Smooth muscle cell (in vitro differentiated cells): Measurements from ENCODE around the gene GREB1L. TPM values are rescaled to one million over a fixed set of nuclear protein-coding genes. Genes with fewer than 3 reads are reported as not detected.
"Not testable (repeated sequence)": the region's sequence is repeated elsewhere in the genome, so short reads cannot be mapped to it uniquely, and the experiment has no call there.

Source experiments
- DNase-seq: peaks from one replicate; lab custom pipeline; 2025; ENCODE audit not compliant: unreplicated experiment; lab: John Stamatoyannopoulos, UW
- H2AFZ ChIP-seq: fragments of 200-600 bp; sonication (generic); 2 replicates; pipeline ENCODE4 v1.6.0; 2016; ENCODE audit warnings: antibody characterized with exemption, low read depth, mild to moderate bottlenecking
- H3F3A ChIP-seq: fragments of 200-600 bp; sonication (generic); 2 replicates; pipeline ENCODE4 v1.6.0; 2017; ENCODE audit warnings: antibody characterized with exemption, low read depth
- H3K27ac ChIP-seq: fragments of 200-600 bp; sonication (generic); 2 replicates; pipeline ENCODE4 v1.5.1; 2016; ENCODE audit warnings: low read depth, mild to moderate bottlenecking
- H3K27me3 ChIP-seq: fragments of 200-600 bp; sonication (generic); 2 replicates; pipeline ENCODE4 v1.6.1; 2016; ENCODE audit warnings: low read depth, mild to moderate bottlenecking
- H3K36me3 ChIP-seq: fragments of 200-600 bp; sonication (generic); 2 replicates; pipeline ENCODE4 v1.5.1; 2016; ENCODE audit warnings: low read depth
- H3K4me1 ChIP-seq: fragments of 200-600 bp; sonication (generic); 2 replicates; pipeline ENCODE4 v1.5.1; 2016; ENCODE audit warnings: low read depth
- H3K4me2 ChIP-seq: fragments of 200-600 bp; sonication (generic); 2 replicates; pipeline ENCODE4 v1.6.0; 2016; ENCODE audit warnings: mild to moderate bottlenecking
- H3K4me3 ChIP-seq: fragments of 200-600 bp; sonication (generic); 2 replicates; pipeline ENCODE4 v1.5.1; 2016; ENCODE audit warnings: mild to moderate bottlenecking
- H3K79me2 ChIP-seq: fragments of 200-600 bp; sonication (generic); 2 replicates; pipeline ENCODE4 v1.6.0; 2016; ENCODE audit warnings: low read depth, mild to moderate bottlenecking
- H3K9ac ChIP-seq: fragments of 200-600 bp; sonication (generic); 2 replicates; pipeline ENCODE4 v1.6.0; 2016; ENCODE audit warnings: low read depth
- H3K9me3 ChIP-seq: fragments of 200-600 bp; sonication (generic); replicated peaks from 2 replicates; pipeline ENCODE4 v1.5.1; 2016; ENCODE audit warnings: low read depth
- H4K20me1 ChIP-seq: fragments of 200-600 bp; sonication (generic); 2 replicates; pipeline ENCODE4 v1.6.0; 2016; ENCODE audit warnings: low read depth
- whole genome bisulfite sequencing: methylation state at CpG from one replicate; pipeline ENCODE4 v1.1.7; 2016; ENCODE audit warnings: low lambda C conversion rate; 5-methylcytosine and 5-hydroxymethylcytosine counted together
- polyA plus RNA-seq: library from polyadenylated mRNA; unstranded; fragments of >200 nt; fragmentation: Nextera tagmentation; extraction: Ambion mirVana; gene quantifications from 2 replicates; pipeline ENCODE4 v1.2.1, GENCODE V29; 2016
- total RNA-seq: library from RNA; depleted of rRNA; stranded (reverse); fragments of >200 nt; gene quantifications from 2 replicates; pipeline ENCODE4 v1.2.3, GENCODE V29; 2014
- TF ChIP-seq, protein P1 (sequence below): fragments of 200-600 bp; sonication (generic); IDR thresholded peaks from 2 replicates; pipeline ENCODE4 v1.5.1; 2017; ENCODE audit warnings: borderline replicate concordance, mild to moderate bottlenecking, antibody characterized with exemption; ENCODE audit not compliant: insufficient read depth, poor library complexity, severe bottlenecking

The GREB1L gene
- total and polyA plus RNA-seq, 2 experiments from 2014 or later, result 4.0 to 15.3 TPM

DNA sequence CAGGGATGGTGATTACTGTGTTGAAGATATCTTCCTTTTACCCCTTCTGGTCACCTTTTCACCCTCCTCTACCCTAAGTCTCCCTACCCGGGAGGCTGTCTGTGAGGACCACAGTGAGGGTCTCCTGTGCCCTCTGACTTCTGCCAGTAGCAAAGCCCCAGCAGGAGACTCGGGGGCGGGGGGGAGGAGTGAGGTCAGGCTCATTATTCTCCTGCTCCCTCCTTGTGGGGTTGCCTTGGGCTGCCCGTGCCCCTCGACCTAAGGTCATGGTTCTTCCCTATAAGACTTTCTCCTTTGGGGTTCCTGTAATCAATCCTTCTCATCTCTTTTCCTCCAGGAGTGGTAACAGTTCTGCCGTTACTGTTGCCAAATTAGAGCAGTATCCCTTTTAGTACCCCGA lies 65.5 kb downstream of the GREB1L start:
- H2AFZ ChIP-seq, result no peak overlapping the region
- no peaks in the 10 kb centered on the region for H3K79me2 ChIP-seq
- H3K36me3 ChIP-seq, result no peaks in the 10 kb centered on the region
- no peak overlapping the region for H3K4me2 ChIP-seq
- H3K4me1 ChIP-seq, result peaks cover 28% of the 10 kb centered on the region
- no peaks in the 10 kb centered on the region for H3K9me3 ChIP-seq
- H3K27ac ChIP-seq, result no peak overlapping the region
- TF ChIP-seq, protein P1, sequence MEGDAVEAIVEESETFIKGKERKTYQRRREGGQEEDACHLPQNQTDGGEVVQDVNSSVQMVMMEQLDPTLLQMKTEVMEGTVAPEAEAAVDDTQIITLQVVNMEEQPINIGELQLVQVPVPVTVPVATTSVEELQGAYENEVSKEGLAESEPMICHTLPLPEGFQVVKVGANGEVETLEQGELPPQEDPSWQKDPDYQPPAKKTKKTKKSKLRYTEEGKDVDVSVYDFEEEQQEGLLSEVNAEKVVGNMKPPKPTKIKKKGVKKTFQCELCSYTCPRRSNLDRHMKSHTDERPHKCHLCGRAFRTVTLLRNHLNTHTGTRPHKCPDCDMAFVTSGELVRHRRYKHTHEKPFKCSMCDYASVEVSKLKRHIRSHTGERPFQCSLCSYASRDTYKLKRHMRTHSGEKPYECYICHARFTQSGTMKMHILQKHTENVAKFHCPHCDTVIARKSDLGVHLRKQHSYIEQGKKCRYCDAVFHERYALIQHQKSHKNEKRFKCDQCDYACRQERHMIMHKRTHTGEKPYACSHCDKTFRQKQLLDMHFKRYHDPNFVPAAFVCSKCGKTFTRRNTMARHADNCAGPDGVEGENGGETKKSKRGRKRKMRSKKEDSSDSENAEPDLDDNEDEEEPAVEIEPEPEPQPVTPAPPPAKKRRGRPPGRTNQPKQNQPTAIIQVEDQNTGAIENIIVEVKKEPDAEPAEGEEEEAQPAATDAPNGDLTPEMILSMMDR, result no peak
- no peak overlapping the region for H3K4me3 ChIP-seq
- 91% methylated on average over 7 of the region's 7 CpGs for WGBS
- no peak overlapping the region for H3K9ac ChIP-seq
- no peak for DNase-seq
- no peaks in the 10 kb centered on the region for H3F3A ChIP-seq
- no peaks in the 10 kb centered on the region for H3K27me3 ChIP-seq
- H4K20me1 ChIP-seq, result no peaks in the 10 kb centered on the region

DNA sequence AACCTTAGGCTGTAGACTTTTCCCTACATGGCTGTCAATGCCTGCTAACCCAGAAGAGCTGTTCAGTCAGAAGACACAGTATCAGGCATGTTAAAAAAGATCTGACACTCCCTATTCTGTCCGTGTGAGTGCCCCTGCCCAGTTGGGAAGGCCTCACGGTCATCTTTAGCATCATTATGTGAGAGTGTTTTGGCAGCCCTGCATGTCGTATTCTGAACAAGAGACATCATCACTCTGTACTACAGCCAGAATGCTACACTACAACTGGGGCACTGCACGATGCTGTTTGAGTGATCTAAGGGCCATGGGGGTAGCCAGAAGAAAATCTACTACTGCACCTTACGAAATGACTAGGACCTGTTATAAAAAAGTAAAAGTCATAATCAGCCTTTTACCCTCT lies 67.2 kb downstream of the GREB1L start:
- WGBS, result 90% methylated on average over 5 of the region's 5 CpGs
- Histone ChIP-seq H3K4me3 (no peak overlapping the region), H3K27me3 (no peaks in the 10 kb centered on the region), H3K4me2 (no peak overlapping the region), H3K27ac (no peak overlapping the region), H3K9me3 (no peaks in the 10 kb centered on the region), H3F3A (no peaks in the 10 kb centered on the region), H3K9ac (no peak overlapping the region), H2AFZ (no peak overlapping the region), H3K36me3 (no peaks in the 10 kb centered on the region), H3K4me1 (peaks cover 18% of the 10 kb centered on the region), H3K79me2 (no peaks in the 10 kb centered on the region), H4K20me1 (no peaks in the 10 kb centered on the region)
- TF ChIP-seq, protein P1, result no peak
- DNase-seq, result no peak

DNA sequence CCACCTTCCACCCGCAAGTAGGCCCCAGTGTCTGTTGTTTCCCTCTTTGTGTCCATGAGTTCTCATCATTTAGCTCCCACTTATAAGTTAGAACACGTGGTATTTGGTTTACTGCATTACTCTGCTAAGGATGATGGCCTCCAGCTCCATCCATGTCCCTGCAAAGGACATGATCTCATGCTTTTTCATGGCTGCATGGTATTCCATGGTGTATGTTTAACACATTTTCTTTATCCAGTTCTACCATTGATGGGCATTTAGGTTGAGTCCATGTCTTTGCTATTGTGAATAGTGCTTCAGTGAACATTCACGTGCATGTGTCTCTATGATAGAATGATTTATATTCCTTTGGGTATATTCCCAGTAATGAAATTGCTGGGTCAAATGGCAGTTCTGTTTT lies 69.9 kb downstream of the GREB1L start:
- not testable (repeated sequence) for DNase-seq, H4K20me1 ChIP-seq, H3K4me3 ChIP-seq, H3K27ac ChIP-seq, H3K27me3 ChIP-seq, H3K9me3 ChIP-seq, H3K4me2 ChIP-seq, H3K36me3 ChIP-seq, H3F3A ChIP-seq, H3K9ac ChIP-seq, H3K79me2 ChIP-seq, H2AFZ ChIP-seq
- 90% methylated on average over 3 of the region's 3 CpGs for WGBS
- peaks cover 12% of the 10 kb centered on the region for H3K4me1 ChIP-seq

DNA sequence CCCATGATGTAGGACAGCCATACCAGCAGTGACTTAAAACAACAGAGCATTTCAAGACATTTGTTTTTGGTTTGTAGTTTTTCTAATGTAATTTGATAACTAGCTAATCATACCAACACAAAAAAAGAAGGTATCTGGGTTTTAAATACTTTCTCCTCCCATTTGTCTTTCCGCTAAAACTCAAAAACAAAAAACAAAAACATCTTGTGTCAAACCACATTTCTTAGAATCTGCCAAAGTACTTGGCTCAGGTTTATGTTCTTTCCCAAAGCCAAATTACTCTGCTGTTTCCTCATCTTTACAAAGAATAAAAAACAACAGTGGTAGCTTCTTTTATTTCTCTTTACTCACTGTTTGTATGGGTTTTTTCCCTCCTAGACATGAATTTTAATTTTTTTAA lies 71.5 kb downstream of the GREB1L start:
- Histone ChIP-seq H3K4me2 (no peak overlapping the region), H3F3A (no peaks in the 10 kb centered on the region), H4K20me1 (no peaks in the 10 kb centered on the region), H2AFZ (no peak overlapping the region), H3K9me3 (no peaks in the 10 kb centered on the region), H3K27ac (no peak overlapping the region), H3K9ac (no peak overlapping the region), H3K4me1 (peaks cover 12% of the 10 kb centered on the region), H3K36me3 (no peaks in the 10 kb centered on the region), H3K4me3 (no peak overlapping the region), H3K79me2 (no peaks in the 10 kb centered on the region), H3K27me3 (no peaks in the 10 kb centered on the region)
- no peak for DNase-seq
- TF ChIP-seq, protein P1, result no peak
- WGBS, result 96% methylated on average over 1 of the region's 1 CpG
